IPS-15b (cell line): ENCODE data around the gene ODF2L.
"Not testable (repeated sequence)": the region's sequence is repeated elsewhere in the genome, so short reads cannot be mapped to it uniquely, and the experiment has no call there.

ENCODE experiments used
- H3K27me3 ChIP-seq: one replicate; pipeline ENCODE4 v1.6.1; 2013; ENCODE audit warnings: low read length; ENCODE audit not compliant: control insufficient read depth, insufficient read depth
- H3K36me3 ChIP-seq: one replicate; pipeline ENCODE4 v1.6.1; 2013; ENCODE audit warnings: low read length; ENCODE audit not compliant: control insufficient read depth, insufficient read depth
- H3K4me1 ChIP-seq: one replicate; pipeline ENCODE4 v1.6.1; 2013; ENCODE audit warnings: mild to moderate bottlenecking, low read length; ENCODE audit not compliant: control insufficient read depth, insufficient read depth
- H3K4me3 ChIP-seq: one replicate; pipeline ENCODE4 v1.5.1; 2013; ENCODE audit warnings: low read depth, low read length
- H3K9ac ChIP-seq: one replicate; pipeline ENCODE4 v1.6.1; 2013; ENCODE audit warnings: low read depth, mild to moderate bottlenecking, low read length
- H3K9me3 ChIP-seq: one replicate; pipeline ENCODE4 v1.6.1; 2013; ENCODE audit warnings: mild to moderate bottlenecking, low read length; ENCODE audit not compliant: control insufficient read depth, insufficient read depth

ODF2L gene

GRCh38 chr1:86350230-86350629, 45.9 kb downstream of the ODF2L start:
- not testable (repeated sequence) for H3K27me3 ChIP-seq, H3K4me1 ChIP-seq, H3K9me3 ChIP-seq, H3K4me3 ChIP-seq, H3K9ac ChIP-seq, H3K36me3 ChIP-seq

DNA sequence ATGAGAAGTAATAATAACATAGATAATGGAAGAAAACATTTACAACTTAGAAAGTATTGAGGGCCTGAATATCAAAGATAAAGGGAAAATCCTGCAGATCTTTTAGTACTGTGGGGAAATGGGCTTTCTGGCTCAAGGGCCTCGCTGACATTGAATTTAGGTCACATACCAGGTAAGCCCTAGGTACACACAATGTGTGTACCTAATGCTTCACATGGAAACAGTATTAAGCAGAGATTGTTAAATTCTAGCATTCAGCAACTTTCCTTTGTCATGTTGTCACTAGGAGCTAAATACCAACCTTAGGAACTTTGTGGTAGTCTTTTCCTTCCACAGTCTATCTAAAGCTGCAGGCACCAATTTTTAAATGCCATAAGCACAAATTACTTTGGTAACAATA, 49.7 kb downstream of the ODF2L start:
- no peak overlapping the region for H3K4me3 ChIP-seq
- H3K4me1 ChIP-seq = no peaks in the 10 kb centered on the region
- H3K36me3 ChIP-seq = no peaks in the 10 kb centered on the region
- no peaks in the 10 kb centered on the region for H3K9me3 ChIP-seq
- no peaks in the 10 kb centered on the region for H3K27me3 ChIP-seq
- H3K9ac ChIP-seq = no peak overlapping the region

DNA sequence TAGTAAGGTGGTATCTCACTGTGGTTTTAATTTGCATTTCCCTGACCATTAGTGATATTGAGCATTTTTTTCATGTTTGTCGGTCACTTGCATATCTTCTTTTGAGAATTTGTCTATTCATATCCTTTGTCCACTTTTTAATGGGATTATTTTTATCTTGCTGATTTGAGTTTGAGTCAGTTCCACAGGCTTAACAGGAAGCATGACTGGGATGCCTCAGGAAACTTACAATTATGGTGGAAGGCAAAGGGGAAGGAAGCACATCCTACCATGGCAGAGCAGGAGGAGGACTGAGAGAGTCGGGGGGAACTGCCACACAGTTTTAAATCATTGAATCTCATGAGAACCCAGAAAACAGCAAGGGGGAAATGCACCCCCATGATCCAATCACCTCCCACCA, 51.1 kb downstream of the ODF2L start:
- H3K9ac ChIP-seq = no peak overlapping the region
- H3K36me3 ChIP-seq = no peaks in the 10 kb centered on the region
- H3K27me3 ChIP-seq = no peaks in the 10 kb centered on the region
- H3K4me1 ChIP-seq = no peaks in the 10 kb centered on the region
- H3K9me3 ChIP-seq = no peaks in the 10 kb centered on the region
- H3K4me3 ChIP-seq = no peak overlapping the region

DNA sequence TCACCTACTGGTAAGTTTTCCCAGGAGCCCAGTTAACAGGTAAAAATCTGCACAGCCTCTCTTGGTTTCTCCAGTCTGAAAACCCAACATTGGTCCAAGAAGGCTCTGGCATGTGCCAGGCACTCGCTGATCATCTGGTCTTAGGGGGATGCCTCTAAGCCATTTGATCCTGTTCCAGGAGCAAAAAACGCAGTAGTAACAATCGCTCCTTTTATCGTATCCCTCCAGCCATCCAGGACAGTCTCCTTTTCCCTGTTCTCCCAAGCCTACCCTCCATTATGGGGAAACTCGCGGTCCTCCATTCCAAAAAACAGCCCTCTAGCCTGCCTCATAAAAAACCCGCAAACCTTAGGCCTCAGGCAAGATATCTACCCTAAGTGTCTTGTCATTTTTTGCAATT, 56.2 kb downstream of the ODF2L start:
- H3K4me1 ChIP-seq = no peaks in the 10 kb centered on the region
- no peak overlapping the region for H3K4me3 ChIP-seq
- no peaks in the 10 kb centered on the region for H3K9me3 ChIP-seq
- H3K9ac ChIP-seq = no peak overlapping the region
- no peaks in the 10 kb centered on the region for H3K36me3 ChIP-seq
- no peaks in the 10 kb centered on the region for H3K27me3 ChIP-seq

DNA sequence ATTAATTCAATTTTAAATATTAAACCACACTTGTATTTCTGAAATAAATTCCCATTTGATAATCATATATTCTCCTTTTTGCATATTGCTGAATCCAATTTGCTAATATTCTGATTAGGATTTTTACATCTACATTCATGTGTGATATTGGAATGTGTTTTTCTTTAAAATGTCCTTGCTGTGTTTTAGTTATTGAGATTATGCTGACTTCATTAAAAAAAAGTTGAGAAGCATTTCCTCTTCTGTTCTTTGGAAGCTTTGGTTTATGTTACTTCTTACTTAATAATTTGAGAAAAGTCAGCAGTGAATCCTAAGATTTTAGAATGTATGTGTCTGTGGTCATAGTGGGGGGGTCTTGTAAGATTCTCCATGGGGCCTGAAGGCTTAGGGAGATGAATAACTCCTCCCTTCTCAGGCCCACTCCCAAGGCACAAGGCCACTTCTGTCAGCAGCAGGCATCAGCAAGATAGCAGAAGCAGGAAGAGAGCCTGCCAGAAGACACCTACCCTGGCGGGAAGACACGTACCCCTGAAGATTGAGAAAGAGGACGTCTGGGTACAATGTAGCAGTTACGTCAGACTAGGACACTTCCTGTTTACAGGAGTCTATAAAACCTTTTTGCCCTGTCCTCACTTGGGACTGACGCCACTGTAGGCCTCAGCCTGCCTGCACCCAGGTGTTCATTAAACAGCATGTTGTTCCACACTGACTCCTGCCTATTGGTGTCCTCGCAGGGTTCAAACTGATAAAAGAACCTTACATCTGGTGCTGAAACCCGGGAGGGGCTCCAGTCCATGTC, 56.9 kb downstream of the ODF2L start:
- H3K9ac ChIP-seq = no peak overlapping the region
- H3K27me3 ChIP-seq = no peaks in the 10 kb centered on the region
- no peaks in the 10 kb centered on the region for H3K4me1 ChIP-seq
- H3K9me3 ChIP-seq = no peaks in the 10 kb centered on the region
- H3K4me3 ChIP-seq = no peak overlapping the region
- no peaks in the 10 kb centered on the region for H3K36me3 ChIP-seq

DNA sequence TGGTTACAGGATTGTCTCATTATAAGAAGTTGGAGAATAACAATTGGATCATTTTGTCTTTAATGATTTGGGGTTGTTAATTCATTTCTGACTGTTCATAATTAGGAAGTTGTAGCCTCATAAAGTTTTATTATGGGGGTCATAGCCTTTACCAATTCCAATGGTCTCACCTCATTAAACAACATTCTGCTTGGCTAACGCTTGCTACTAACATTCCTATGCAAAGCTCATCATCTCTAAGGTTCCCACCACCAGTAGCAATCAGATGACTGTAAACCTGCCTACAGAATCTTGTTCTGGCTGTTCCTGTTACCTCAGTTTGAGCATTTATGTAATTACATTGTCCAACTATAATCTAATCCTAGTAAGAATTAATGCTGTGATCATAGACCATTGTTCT, 60.2 kb downstream of the ODF2L start:
- no peaks in the 10 kb centered on the region for H3K27me3 ChIP-seq
- no peak overlapping the region for H3K4me3 ChIP-seq
- no peak overlapping the region for H3K9ac ChIP-seq
- no peaks in the 10 kb centered on the region for H3K36me3 ChIP-seq
- H3K4me1 ChIP-seq = no peaks in the 10 kb centered on the region
- H3K9me3 ChIP-seq = no peaks in the 10 kb centered on the region

DNA sequence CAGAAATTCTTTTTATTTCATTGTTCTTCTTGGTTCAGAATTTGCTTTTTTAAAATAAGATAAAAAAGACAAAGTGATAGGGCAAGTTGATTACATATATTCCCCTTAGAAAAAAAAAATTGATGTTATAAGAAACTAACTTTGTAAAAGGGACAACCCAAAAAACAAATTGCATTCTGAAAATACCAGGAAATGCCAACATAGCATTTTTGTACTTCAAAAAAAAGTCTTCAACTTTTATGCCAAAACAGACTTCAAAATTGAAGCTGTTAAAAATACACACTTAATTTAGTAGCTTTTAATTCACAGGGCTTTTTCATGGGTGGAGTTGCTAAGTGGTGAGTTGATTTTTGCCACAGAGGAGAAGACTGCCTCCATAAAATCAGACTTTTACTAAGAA, 70.9 kb downstream of the ODF2L start:
- no peaks in the 10 kb centered on the region for H3K36me3 ChIP-seq
- H3K9ac ChIP-seq = no peak overlapping the region
- no peak overlapping the region for H3K4me3 ChIP-seq
- H3K27me3 ChIP-seq = no peaks in the 10 kb centered on the region
- H3K4me1 ChIP-seq = no peaks in the 10 kb centered on the region
- no peaks in the 10 kb centered on the region for H3K9me3 ChIP-seq

GRCh38 chr1:86324130-86324822, 71.8 kb downstream of the ODF2L start:
- Histone ChIP-seq H3K9ac (no peak overlapping the region), H3K9me3 (no peaks in the 10 kb centered on the region), H3K27me3 (no peaks in the 10 kb centered on the region), H3K36me3 (no peaks in the 10 kb centered on the region), H3K4me1 (no peaks in the 10 kb centered on the region), H3K4me3 (no peak overlapping the region)

DNA sequence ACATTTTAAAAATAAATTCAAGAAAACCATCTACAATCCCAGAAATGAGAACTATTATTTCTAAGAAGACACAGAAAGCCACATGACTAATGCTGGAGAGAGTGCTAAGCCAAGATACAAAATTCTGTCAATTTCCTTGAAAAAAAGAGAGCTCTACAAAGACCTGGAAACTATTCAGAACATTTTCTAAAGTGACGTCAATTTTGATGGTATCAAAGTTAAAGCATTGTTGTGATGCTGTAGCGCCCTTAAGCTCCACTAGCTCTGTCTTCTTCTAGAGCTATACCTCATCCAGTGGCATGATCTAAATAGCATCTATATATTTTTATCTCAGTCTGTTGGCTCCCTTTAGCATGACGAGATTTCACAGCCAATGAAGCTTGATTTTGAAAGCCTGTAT, 73.9 kb downstream of the ODF2L start:
- Histone ChIP-seq H3K4me1 (no peaks in the 10 kb centered on the region), H3K36me3 (no peaks in the 10 kb centered on the region), H3K9me3 (no peaks in the 10 kb centered on the region), H3K27me3 (no peaks in the 10 kb centered on the region), H3K4me3 (no peak overlapping the region), H3K9ac (no peak overlapping the region)

DNA sequence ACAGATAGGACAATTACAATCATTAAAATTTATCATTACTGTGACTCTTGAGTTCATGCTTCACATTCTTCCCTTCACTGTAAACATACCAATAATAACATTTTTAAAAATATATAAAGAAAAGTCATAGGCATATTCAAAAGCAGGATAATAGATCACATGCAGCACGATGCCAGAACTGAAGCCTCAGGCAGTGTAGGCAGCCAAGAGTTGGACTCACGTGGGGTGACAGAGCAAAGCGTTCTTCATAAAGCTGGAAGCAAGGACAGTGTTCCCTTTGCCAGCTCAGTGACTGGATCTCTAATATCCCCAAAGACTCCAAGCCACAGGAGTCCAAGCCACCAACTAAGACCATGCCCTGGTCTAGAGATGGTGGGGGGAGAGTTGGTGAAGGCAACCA, 77.7 kb downstream of the ODF2L start:
- H3K9me3 ChIP-seq = no peaks in the 10 kb centered on the region

GRCh38 chr1:86317926-86318325, 78.2 kb downstream of the ODF2L start:
- Histone ChIP-seq H3K9me3 (no peaks in the 10 kb centered on the region), H3K4me1 (no peaks in the 10 kb centered on the region), H3K9ac (no peak overlapping the region), H3K4me3 (no peak overlapping the region), H3K27me3 (no peaks in the 10 kb centered on the region), H3K36me3 (no peaks in the 10 kb centered on the region)

More for the DNA sequence above, 77.7 kb downstream of the ODF2L start:
- no peak overlapping the region for H3K4me3 ChIP-seq
- H3K4me1 ChIP-seq = no peaks in the 10 kb centered on the region
- H3K9ac ChIP-seq = no peak overlapping the region
- no peaks in the 10 kb centered on the region for H3K27me3 ChIP-seq
- H3K36me3 ChIP-seq = no peaks in the 10 kb centered on the region

DNA sequence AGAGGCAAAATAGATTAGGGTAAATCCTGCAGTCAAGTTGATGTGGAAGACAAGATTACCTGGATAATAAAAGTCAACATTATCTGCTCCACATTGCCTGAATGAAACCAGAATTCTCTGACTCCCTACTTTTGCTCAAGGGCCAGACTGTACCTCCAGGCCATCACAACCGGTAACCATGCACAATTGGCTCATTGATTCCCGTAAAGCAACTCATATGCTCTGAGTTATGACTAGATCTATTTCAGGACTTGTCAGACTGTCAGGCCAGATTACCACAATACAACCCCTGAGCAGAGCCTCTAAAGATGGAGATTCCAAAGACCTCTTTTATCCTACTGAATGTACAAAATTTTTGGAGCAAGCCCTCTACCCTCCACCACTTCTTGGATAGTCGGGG, 90.4 kb downstream of the ODF2L start:
- no peak overlapping the region for H3K9ac ChIP-seq
- no peaks in the 10 kb centered on the region for H3K4me1 ChIP-seq
- H3K4me3 ChIP-seq = no peak overlapping the region
- H3K27me3 ChIP-seq = no peaks in the 10 kb centered on the region
- no peaks in the 10 kb centered on the region for H3K36me3 ChIP-seq
- no peaks in the 10 kb centered on the region for H3K9me3 ChIP-seq
